Smooth muscle cell (in vitro differentiated cells): ENCODE results near the gene MCAM. TPM values are rescaled to one million over a fixed set of nuclear protein-coding genes. Genes with fewer than 3 reads are reported as not detected.

ENCODE experiments used
- DNase-seq: peaks from one replicate; lab custom pipeline; 2025; ENCODE audit not compliant: unreplicated experiment; lab: John Stamatoyannopoulos, UW
- H2AFZ ChIP-seq: fragments of 200-600 bp; sonication (generic); 2 replicates; pipeline ENCODE4 v1.6.0; 2016; ENCODE audit warnings: antibody characterized with exemption, low read depth, mild to moderate bottlenecking
- H3F3A ChIP-seq: fragments of 200-600 bp; sonication (generic); 2 replicates; pipeline ENCODE4 v1.6.0; 2017; ENCODE audit warnings: antibody characterized with exemption, low read depth
- H3K27ac ChIP-seq: fragments of 200-600 bp; sonication (generic); 2 replicates; pipeline ENCODE4 v1.5.1; 2016; ENCODE audit warnings: low read depth, mild to moderate bottlenecking
- H3K27me3 ChIP-seq: fragments of 200-600 bp; sonication (generic); 2 replicates; pipeline ENCODE4 v1.6.1; 2016; ENCODE audit warnings: low read depth, mild to moderate bottlenecking
- H3K36me3 ChIP-seq: fragments of 200-600 bp; sonication (generic); 2 replicates; pipeline ENCODE4 v1.5.1; 2016; ENCODE audit warnings: low read depth
- H3K4me1 ChIP-seq: fragments of 200-600 bp; sonication (generic); 2 replicates; pipeline ENCODE4 v1.5.1; 2016; ENCODE audit warnings: low read depth
- H3K4me2 ChIP-seq: fragments of 200-600 bp; sonication (generic); 2 replicates; pipeline ENCODE4 v1.6.0; 2016; ENCODE audit warnings: mild to moderate bottlenecking
- H3K4me3 ChIP-seq: fragments of 200-600 bp; sonication (generic); 2 replicates; pipeline ENCODE4 v1.5.1; 2016; ENCODE audit warnings: mild to moderate bottlenecking
- H3K79me2 ChIP-seq: fragments of 200-600 bp; sonication (generic); 2 replicates; pipeline ENCODE4 v1.6.0; 2016; ENCODE audit warnings: low read depth, mild to moderate bottlenecking
- H3K9ac ChIP-seq: fragments of 200-600 bp; sonication (generic); 2 replicates; pipeline ENCODE4 v1.6.0; 2016; ENCODE audit warnings: low read depth
- H3K9me3 ChIP-seq: fragments of 200-600 bp; sonication (generic); replicated peaks from 2 replicates; pipeline ENCODE4 v1.5.1; 2016; ENCODE audit warnings: low read depth
- H4K20me1 ChIP-seq: fragments of 200-600 bp; sonication (generic); 2 replicates; pipeline ENCODE4 v1.6.0; 2016; ENCODE audit warnings: low read depth
- WGBS: methylation state at CpG from one replicate; pipeline ENCODE4 v1.1.7; 2016; ENCODE audit warnings: low lambda C conversion rate; 5-methylcytosine and 5-hydroxymethylcytosine counted together
- polyA plus RNA-seq: library from polyadenylated mRNA; unstranded; fragments of >200 nt; fragmentation: Nextera tagmentation; extraction: Ambion mirVana; gene quantifications from 2 replicates; pipeline ENCODE4 v1.2.1, GENCODE V29; 2016
- total RNA-seq: library from RNA; depleted of rRNA; stranded (reverse); fragments of >200 nt; gene quantifications from 2 replicates; pipeline ENCODE4 v1.2.3, GENCODE V29; 2014
- TF ChIP-seq, protein P1 (sequence below): fragments of 200-600 bp; sonication (generic); IDR thresholded peaks from 2 replicates; pipeline ENCODE4 v1.5.1; 2017; ENCODE audit warnings: borderline replicate concordance, mild to moderate bottlenecking, antibody characterized with exemption; ENCODE audit not compliant: insufficient read depth, poor library complexity, severe bottlenecking

The MCAM gene, protein sequence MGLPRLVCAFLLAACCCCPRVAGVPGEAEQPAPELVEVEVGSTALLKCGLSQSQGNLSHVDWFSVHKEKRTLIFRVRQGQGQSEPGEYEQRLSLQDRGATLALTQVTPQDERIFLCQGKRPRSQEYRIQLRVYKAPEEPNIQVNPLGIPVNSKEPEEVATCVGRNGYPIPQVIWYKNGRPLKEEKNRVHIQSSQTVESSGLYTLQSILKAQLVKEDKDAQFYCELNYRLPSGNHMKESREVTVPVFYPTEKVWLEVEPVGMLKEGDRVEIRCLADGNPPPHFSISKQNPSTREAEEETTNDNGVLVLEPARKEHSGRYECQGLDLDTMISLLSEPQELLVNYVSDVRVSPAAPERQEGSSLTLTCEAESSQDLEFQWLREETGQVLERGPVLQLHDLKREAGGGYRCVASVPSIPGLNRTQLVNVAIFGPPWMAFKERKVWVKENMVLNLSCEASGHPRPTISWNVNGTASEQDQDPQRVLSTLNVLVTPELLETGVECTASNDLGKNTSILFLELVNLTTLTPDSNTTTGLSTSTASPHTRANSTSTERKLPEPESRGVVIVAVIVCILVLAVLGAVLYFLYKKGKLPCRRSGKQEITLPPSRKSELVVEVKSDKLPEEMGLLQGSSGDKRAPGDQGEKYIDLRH
- total RNA-seq (138 and 160 TPM in 2 replicates), polyA plus RNA-seq (30.7 and 32.1 TPM in 2 replicates)

DNA sequence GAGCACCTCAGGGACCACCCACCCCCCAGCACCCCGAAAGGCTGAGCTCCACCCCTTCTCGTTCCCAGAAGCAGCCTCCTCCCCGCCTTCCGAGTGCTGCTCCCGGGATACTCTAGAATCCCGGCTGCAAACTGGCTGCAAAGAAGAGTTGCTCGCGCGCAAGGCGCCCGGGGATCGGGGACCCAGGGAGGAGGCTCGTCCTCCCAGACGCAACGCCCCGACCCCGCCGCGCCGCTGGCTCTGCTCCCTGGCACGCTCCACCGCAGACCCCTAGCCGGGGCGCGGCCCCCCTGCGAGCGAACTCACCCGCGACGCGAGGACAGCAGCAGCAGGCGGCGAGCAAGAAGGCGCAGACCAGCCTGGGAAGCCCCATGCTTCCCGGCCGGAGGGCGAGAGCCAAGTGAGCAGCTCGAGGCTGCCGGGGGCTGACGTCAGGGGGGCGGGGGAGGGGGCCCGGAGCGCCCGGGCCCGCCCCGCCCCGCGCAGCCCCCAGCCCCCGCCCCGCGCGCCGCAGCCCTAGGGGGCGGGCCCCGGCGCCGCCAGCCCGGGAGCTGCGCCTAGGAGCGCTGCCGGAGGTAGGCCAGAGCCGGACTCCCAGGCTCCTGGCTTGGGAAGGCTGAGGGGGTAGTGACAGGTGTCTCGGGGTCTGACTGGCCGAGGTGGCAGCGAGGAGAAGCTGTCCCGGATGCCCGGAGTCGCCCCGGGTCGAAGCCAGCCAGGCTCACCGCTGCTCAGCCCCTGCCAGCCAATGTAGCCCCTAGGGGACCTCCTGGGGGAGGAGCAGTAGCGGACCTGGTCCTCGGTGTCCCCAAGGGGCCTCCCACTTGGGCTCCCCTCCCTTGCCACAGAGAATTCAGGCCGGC is at the start of gene MCAM:
TSS of gene MCAM (minus strand) at position 402 of the 863 bp plus-strand sequence. CDS start at position 373, 29 bp downstream.
- DNase-seq: no peak
- TF ChIP-seq, protein P1, sequence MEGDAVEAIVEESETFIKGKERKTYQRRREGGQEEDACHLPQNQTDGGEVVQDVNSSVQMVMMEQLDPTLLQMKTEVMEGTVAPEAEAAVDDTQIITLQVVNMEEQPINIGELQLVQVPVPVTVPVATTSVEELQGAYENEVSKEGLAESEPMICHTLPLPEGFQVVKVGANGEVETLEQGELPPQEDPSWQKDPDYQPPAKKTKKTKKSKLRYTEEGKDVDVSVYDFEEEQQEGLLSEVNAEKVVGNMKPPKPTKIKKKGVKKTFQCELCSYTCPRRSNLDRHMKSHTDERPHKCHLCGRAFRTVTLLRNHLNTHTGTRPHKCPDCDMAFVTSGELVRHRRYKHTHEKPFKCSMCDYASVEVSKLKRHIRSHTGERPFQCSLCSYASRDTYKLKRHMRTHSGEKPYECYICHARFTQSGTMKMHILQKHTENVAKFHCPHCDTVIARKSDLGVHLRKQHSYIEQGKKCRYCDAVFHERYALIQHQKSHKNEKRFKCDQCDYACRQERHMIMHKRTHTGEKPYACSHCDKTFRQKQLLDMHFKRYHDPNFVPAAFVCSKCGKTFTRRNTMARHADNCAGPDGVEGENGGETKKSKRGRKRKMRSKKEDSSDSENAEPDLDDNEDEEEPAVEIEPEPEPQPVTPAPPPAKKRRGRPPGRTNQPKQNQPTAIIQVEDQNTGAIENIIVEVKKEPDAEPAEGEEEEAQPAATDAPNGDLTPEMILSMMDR: peak; percentile 4

DNA sequence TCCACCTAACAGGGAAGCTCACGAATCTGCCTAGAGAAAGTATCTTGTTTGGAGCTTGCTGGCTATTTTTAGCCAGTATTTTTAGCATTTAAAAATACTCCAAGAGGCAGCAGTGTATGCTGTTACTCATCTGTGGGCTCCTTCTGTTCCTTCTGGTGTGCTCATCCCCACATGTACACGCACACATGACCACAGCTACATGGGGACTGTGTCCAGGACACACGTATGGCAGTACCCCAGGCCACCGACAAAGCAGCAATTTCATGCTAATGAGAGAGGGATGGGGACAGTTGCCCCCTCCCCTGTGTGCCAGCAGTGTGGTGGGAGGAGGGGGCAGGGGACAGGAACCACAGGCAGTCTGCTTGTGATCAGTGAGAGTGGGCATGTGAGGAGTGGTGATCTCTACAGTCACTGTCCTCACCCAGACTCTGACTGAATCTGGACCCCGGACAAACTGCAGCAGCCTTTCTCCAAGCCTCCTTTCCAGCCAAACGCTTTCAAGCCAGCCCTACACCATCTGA is 48.2 kb upstream of the MCAM start:
- Histone ChIP-seq H3K27me3 (no peaks in the 10 kb centered on the region), H3F3A (peaks cover 4% of the 10 kb centered on the region), H3K4me3 (no peak overlapping the region), H3K4me1 (peaks cover 30% of the 10 kb centered on the region), H2AFZ (no peak overlapping the region), H3K79me2 (no peaks in the 10 kb centered on the region), H4K20me1 (no peaks in the 10 kb centered on the region), H3K9me3 (no peaks in the 10 kb centered on the region), H3K27ac (no peak overlapping the region), H3K9ac (no peak overlapping the region), H3K4me2 (peak overlapping the region; percentile 84), H3K36me3 (no peaks in the 10 kb centered on the region)
- WGBS: 69% methylated on average over 6 of the region's 6 CpGs
- DNase-seq: no peak
- TF ChIP-seq, protein P1: no peak

More for the DNA sequence above, at the start of gene MCAM:
- Histone ChIP-seq H3K36me3 (no peaks in the 10 kb centered on the region), H3K4me3 (peak within 1 kb of the TSS; percentile 73), H4K20me1 (no peaks in the 10 kb centered on the region), H3K4me1 (peaks cover 61% of the 10 kb centered on the region), H3K27me3 (no peaks in the 10 kb centered on the region), H3K9me3 (no peaks in the 10 kb centered on the region), H2AFZ (peak within 1 kb of the TSS; percentile 77), H3K27ac (peak within 1 kb of the TSS; percentile 69), H3F3A (peaks cover 34% of the 10 kb centered on the region), H3K9ac (peak within 1 kb of the TSS; percentile 43), H3K4me2 (peak within 1 kb of the TSS; percentile 100), H3K79me2 (no peaks in the 10 kb centered on the region)
- WGBS: 2% methylated on average over 61 of the region's 74 CpGs

DNA sequence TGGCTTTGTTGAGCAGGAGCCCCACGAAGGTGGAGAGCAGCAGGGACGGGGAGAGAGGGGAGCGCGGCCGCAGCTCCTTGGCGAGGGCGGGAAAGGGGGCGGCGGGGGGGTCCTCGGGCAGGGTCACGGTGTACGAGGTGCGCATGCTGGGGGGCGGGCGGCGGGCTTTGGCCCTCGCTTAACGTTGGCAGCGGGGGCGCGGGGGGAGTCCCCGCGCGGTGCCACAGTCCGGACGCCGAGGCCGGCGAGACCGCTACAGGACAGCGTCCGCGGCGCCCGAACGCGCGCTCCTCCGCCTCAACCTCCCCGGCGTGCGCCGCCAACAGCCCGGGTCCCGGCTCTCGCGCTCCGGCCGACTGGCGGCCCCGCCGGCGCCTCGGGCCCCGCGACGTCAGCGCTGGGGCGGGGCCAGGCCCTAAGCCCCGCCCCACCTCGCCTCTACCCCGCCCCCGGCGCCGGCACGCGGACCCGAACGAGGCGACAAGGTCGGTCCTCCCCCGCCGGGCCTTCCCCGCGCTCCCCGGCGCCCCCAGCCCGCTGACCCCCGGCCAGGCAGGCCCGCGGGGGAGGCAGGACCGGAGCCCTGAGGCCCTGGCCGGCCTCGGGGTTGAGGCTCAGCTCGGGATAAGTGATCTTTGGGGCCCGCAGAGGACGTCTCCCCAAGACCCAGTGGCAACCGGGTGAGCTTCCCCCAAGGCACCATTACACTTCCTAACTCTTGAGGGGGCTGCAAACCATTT is 47.1 kb upstream of the MCAM start:
- 12% methylated on average over 15 of the region's 88 CpGs for WGBS
- H2AFZ ChIP-seq: no peak overlapping the region
- no peak for DNase-seq

More for the DNA sequence above, 47.1 kb upstream of the MCAM start:
- Histone ChIP-seq H3K4me3 (peak overlapping the region; percentile 41), H3K4me2 (peak overlapping the region; percentile 84), H3K4me1 (peaks cover 25% of the 10 kb centered on the region), H3F3A (peaks cover 4% of the 10 kb centered on the region), H3K36me3 (no peaks in the 10 kb centered on the region), H3K79me2 (no peaks in the 10 kb centered on the region), H3K27ac (no peak overlapping the region), H4K20me1 (no peaks in the 10 kb centered on the region), H3K9ac (no peak overlapping the region), H3K9me3 (no peaks in the 10 kb centered on the region), H3K27me3 (no peaks in the 10 kb centered on the region)
- TF ChIP-seq, protein P1: no peak
